Gastrocnemius medialis (tissue), 4 donors: ENCODE data around the gene RAB40C. TPM values are rescaled to one million over a fixed set of nuclear protein-coding genes. Genes with fewer than 3 reads are reported as not detected.

Source experiments
- ATAC-seq, 2 donors: fragments of 150-250 bp; one replicate each; pipeline ENCODE4 v1.9.1; 2016
- DNase-seq, 2 donors: peaks; one replicate each; pipeline ENCODE4 v3.0.0-alpha.2; 2019
- H3K27ac ChIP-seq, 4 donors: fragments of 200-600 bp; sonication (generic); 1 replicate in 1 of 4; 2 replicates in 3 of 4; pipeline ENCODE4 v1.5.1; 2016 to 2018; ENCODE audit warnings: mild to moderate bottlenecking in 2 of 4, moderate library complexity in 1 of 4
- H3K27me3 ChIP-seq, 3 donors: fragments of 200-600 bp; sonication (generic) in 2 of 3; 1 replicate in 1 of 3; 2 replicates in 2 of 3; pipeline versions ENCODE4 v1.5.1 to v1.6.0; 2016 to 2019; ENCODE audit warnings: mild to moderate bottlenecking in 1 of 3, moderate library complexity in 1 of 3
- H3K36me3 ChIP-seq, 2 donors: fragments of 200-600 bp; sonication (generic) in 1 of 2; one replicate each; pipeline ENCODE4 v1.5.1; 2017 to 2018
- H3K4me1 ChIP-seq, 2 donors: fragments of 200-600 bp; sonication (generic) in 1 of 2; one replicate each; pipeline ENCODE4 v1.5.1; 2016 to 2017; ENCODE audit warnings: mild to moderate bottlenecking in 2 of 2
- H3K4me3 ChIP-seq, 4 donors: fragments of 200-600 bp; sonication (generic) in 3 of 4; 1 replicate in 1 of 4; 2 replicates in 3 of 4; pipeline ENCODE4 v1.5.1; 2016 to 2019; ENCODE audit warnings: mild to moderate bottlenecking in 2 of 4
- H3K9me3 ChIP-seq, 3 donors: fragments of 200-600 bp; sonication (generic) in 2 of 3; 1 replicate in 1 of 3; 2 replicates in 2 of 3; pipeline ENCODE4 v1.5.1; 2016 to 2019
- CTCF ChIP-seq, 5 experiments: fragments of 450-650 bp in 3 of 5; fragments of 200-600 bp in 2 of 5; sonication (generic) in 2 of 5; IDR thresholded peaks in 4 of 5; conservative IDR thresholded peaks in 1 of 5; 1 replicate in 4 of 5; 2 replicates in 1 of 5; pipeline ENCODE4 v1.5.1; 2016 to 2019; ENCODE audit warnings: antibody characterized with exemption in 5 of 5, mild to moderate bottlenecking in 3 of 5, moderate library complexity in 3 of 5
- POLR2A ChIP-seq, 2 donors: fragments of 450-650 bp; IDR thresholded peaks; one replicate each; pipeline ENCODE4 v1.6.1; 2017; ENCODE audit warnings: antibody characterized with exemption in 2 of 2, mild to moderate bottlenecking in 2 of 2, moderate library complexity in 2 of 2
- in situ Hi-C, 4 donors: fragments of 200-750 bp; cut with MboI; loops; one replicate each; pipeline versions ENCODE4 v1.15.0 to v1.8.0; 2017; ENCODE audit warnings: low sequenced_read_pairs in 4 of 4
- intact Hi-C: fragments of 100-400 bp; cut with DNase I; formaldehyde crosslinking; loops from one replicate; pipeline ENCODE4 v1.15.1; 2023; ENCODE audit warnings: low total_unique reads
- total RNA-seq, 4 donors: library from RNA; depleted of rRNA; stranded (reverse); fragments of >200 nt; gene quantifications; one replicate each; pipeline versions ENCODE4 v1.1.0 to v1.2.3, GENCODE V29; 2016

The RAB40C gene
- total RNA-seq, 4 donors from 2014 or later, result 15.6 to 29.3 (median 21.4) TPM

GRCh38 chr16:651844-652243 lies 62.0 kb downstream of the RAB40C start:
- Histone ChIP-seq H3K4me3 (no peak overlapping the region), H3K4me1 (peaks cover 20 to 27% of the 10 kb centered on the region in 2 donors), H3K36me3 (no peaks in the 10 kb centered on the region), H3K9me3 (no peaks in the 10 kb centered on the region), H3K27me3 (no peaks in the 10 kb centered on the region), H3K27ac (no peak overlapping the region)
- TF ChIP-seq POLR2A (IDR thresholded peaks at IDR 0.05), result no peak
- TF ChIP-seq CTCF (IDR thresholded peaks at IDR 0.05 in 4 of 5, conservative IDR thresholded peaks at IDR 0.05 in 1 of 5), result no peak
- intact Hi-C loops, result no loop called here
- no peak for ATAC-seq
- no peak for DNase-seq
- in situ Hi-C loops, result no loop called here

- ATAC-seq, result no peak
- TF ChIP-seq POLR2A (IDR thresholded peaks at IDR 0.05), result no peak
- in situ Hi-C loops, result no loop called here
Observed at GRCh38 chr16:652454-653305, 62.8 kb downstream of the RAB40C start.

GRCh38 chr16:654034-654433 lies 64.2 kb downstream of the RAB40C start:
- in situ Hi-C loops, result no loop called here
- intact Hi-C loops, result no loop called here

More at GRCh38 chr16:652454-653305, 62.8 kb downstream of the RAB40C start:
- DNase-seq, result no peak
- intact Hi-C loops, result no loop called here
- no peak overlapping the region for H3K27ac ChIP-seq
- H3K27me3 ChIP-seq, result no peaks in the 10 kb centered on the region
- H3K9me3 ChIP-seq, result no peaks in the 10 kb centered on the region
- H3K4me1 ChIP-seq, result peaks cover 13 to 19% of the 10 kb centered on the region in 2 donors
- no peak overlapping the region for H3K4me3 ChIP-seq
- H3K36me3 ChIP-seq, result no peaks in the 10 kb centered on the region

GRCh38 chr16:657487-657886 lies 67.6 kb downstream of the RAB40C start:
- TF ChIP-seq POLR2A (IDR thresholded peaks at IDR 0.05) (no peak), CTCF (IDR thresholded peaks at IDR 0.05 in 4 of 5, conservative IDR thresholded peaks at IDR 0.05 in 1 of 5) (no peak)
- no peaks in the 10 kb centered on the region for H3K9me3 ChIP-seq
- intact Hi-C loops, result no loop called here
- no peak overlapping the region for H3K27ac ChIP-seq
- ATAC-seq (no peak), DNase-seq (no peak)
- no peak overlapping the region for H3K4me3 ChIP-seq
- H3K36me3 ChIP-seq, result no peaks in the 10 kb centered on the region
- H3K27me3 ChIP-seq, result no peaks in the 10 kb centered on the region
- H3K4me1 ChIP-seq, result peaks cover 0 to 10% of the 10 kb centered on the region in 2 donors
- in situ Hi-C loops, result no loop called here

More at GRCh38 chr16:654034-654433, 64.2 kb downstream of the RAB40C start:
- Histone ChIP-seq H3K9me3 (no peaks in the 10 kb centered on the region), H3K4me3 (no peak overlapping the region), H3K36me3 (no peaks in the 10 kb centered on the region), H3K27me3 (no peaks in the 10 kb centered on the region), H3K4me1 (peaks cover 5 to 8% of the 10 kb centered on the region in 2 donors), H3K27ac (no peak overlapping the region)
- no peak for TF ChIP-seq POLR2A (IDR thresholded peaks at IDR 0.05)
- TF ChIP-seq CTCF (IDR thresholded peaks at IDR 0.05 in 4 of 5, conservative IDR thresholded peaks at IDR 0.05 in 1 of 5), result no peak
- DNase-seq (no peak), ATAC-seq (no peak)

GRCh38 chr16:658679-659571 lies 69.1 kb downstream of the RAB40C start:
- Histone ChIP-seq H3K9me3 (no peaks in the 10 kb centered on the region), H3K4me3 (no peak overlapping the region), H3K36me3 (no peaks in the 10 kb centered on the region), H3K27ac (no peak overlapping the region), H3K4me1 (peaks cover 0 to 10% of the 10 kb centered on the region in 2 donors), H3K27me3 (no peaks in the 10 kb centered on the region)
- in situ Hi-C loops, result no loop called here
- TF ChIP-seq CTCF (IDR thresholded peaks at IDR 0.05 in 4 of 5, conservative IDR thresholded peaks at IDR 0.05 in 1 of 5) (no peak), POLR2A (IDR thresholded peaks at IDR 0.05) (no peak)
- ATAC-seq (no peak), DNase-seq (no peak)
- intact Hi-C loops, result no loop called here
